Parathyroid adenoma (tissue), 2 donors: ENCODE results near the gene ATAD2B.

Experiments
- H2AFZ ChIP-seq: fragments of 300-600 bp; sonication (generic); one replicate; pipeline ENCODE4 v1.7.0; 2017; ENCODE audit warnings: antibody characterized with exemption, mild to moderate bottlenecking
- H3K27ac ChIP-seq: fragments of 300-600 bp; sonication (generic); one replicate; pipeline ENCODE4 v1.7.0; 2017
- H3K27me3 ChIP-seq: fragments of 300-600 bp; sonication (generic); one replicate; pipeline ENCODE4 v1.7.0; 2017; ENCODE audit warnings: low read length; ENCODE audit not compliant: control insufficient read depth, insufficient read depth
- H3K36me3 ChIP-seq: fragments of 300-600 bp; sonication (generic); one replicate; pipeline ENCODE4 v1.7.0; 2017; ENCODE audit warnings: low read length; ENCODE audit not compliant: control insufficient read depth, insufficient read depth
- H3K4me1 ChIP-seq: fragments of 300-600 bp; sonication (generic); one replicate; pipeline ENCODE4 v1.7.0; 2017; ENCODE audit warnings: control low read depth
- H3K4me2 ChIP-seq: fragments of 300-600 bp; sonication (generic); one replicate; pipeline ENCODE4 v1.7.0; 2017; ENCODE audit warnings: low read length
- H3K4me3 ChIP-seq: fragments of 300-600 bp; sonication (generic); one replicate; pipeline ENCODE4 v1.7.0; 2017; ENCODE audit warnings: low read depth, low read length
- H3K79me2 ChIP-seq: fragments of 300-600 bp; sonication (generic); one replicate; pipeline ENCODE4 v1.7.0; 2017; ENCODE audit warnings: control low read depth
- H3K9ac ChIP-seq: fragments of 300-600 bp; sonication (generic); one replicate; pipeline ENCODE4 v1.7.0; 2017; ENCODE audit warnings: mild to moderate bottlenecking
- H3K9me3 ChIP-seq: fragments of 300-600 bp; sonication (generic); one replicate; pipeline ENCODE4 v1.7.0; 2017; ENCODE audit warnings: low read length; ENCODE audit not compliant: control insufficient read depth
- CTCF ChIP-seq: fragments of 300-600 bp; sonication (generic); IDR thresholded peaks from one replicate; pipeline ENCODE4 v1.7.0; 2017; ENCODE audit warnings: antibody characterized with exemption, mild to moderate bottlenecking
- donor health status: primary hyperparathyroidism.

ATAD2B gene

DNA sequence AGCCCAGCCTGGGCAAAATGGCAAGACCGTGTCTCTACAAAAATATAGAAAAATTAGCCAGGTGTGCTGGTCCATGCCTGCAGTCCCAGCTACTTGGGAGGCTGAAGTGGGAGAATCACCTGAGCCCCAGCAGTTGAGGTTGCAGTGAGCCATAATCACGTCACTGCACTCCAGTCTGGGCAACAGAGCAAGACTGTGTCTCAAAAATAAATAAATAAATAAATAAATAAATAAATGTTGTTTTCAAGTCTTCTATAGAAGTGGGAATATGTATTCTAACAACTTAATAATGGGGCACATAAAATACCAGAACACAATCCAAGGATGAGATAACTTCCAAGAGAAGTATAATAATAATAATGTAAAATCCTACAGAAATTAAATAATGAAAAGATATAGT, 23.9 kb downstream of the ATAD2B start:
- no peak overlapping the region for H3K27ac ChIP-seq
- H2AFZ ChIP-seq, result no peak overlapping the region
- no peaks in the 10 kb centered on the region for H3K9me3 ChIP-seq
- H3K4me3 ChIP-seq, result no peak overlapping the region
- TF ChIP-seq CTCF, result no peak
- H3K79me2 ChIP-seq, result peaks cover 33% of the 10 kb centered on the region
- H3K36me3 ChIP-seq, result no peaks in the 10 kb centered on the region
- no peaks in the 10 kb centered on the region for H3K27me3 ChIP-seq
- peaks cover 4% of the 10 kb centered on the region for H3K4me1 ChIP-seq
- no peak overlapping the region for H3K9ac ChIP-seq
- H3K4me2 ChIP-seq, result no peak overlapping the region

DNA sequence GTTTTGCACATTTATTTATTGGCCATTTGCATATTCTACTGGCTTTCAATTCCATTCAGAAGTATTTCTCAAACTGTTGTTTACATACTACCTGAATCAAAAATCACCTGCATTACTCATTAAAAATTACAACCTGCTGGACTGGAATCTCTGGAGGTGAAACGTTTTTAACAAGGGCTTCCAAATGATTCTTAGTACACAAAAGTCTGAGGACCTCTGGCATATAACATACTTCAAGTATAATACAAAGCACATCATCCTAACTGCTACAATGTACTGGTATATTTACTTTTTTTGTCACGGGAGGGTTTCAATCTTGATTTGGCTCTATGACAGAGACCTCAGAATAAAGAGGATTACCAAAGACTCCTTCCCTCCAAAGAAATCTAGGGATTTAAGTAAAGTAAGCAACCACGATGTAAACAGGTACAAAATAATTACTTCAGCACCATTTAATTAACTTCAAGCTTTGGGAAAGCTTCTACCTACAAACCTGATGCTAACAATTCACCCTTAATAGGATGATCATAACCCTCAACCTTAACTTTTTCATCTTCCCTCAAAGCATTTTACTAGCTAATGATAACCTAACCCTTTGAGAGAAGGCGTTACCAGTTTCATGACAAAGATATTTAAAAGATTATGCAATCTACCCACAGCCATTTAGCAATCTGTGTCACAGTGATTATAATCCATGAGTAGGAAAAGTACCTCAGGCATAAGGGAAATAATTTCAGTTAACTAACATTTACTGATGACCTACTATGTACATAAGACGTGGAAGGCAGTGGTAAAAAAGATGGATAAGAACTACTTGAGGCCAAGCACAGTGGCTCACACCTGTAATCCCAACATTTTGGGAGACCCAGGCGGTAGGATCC, 24.7 kb downstream of the ATAD2B start:
- Histone ChIP-seq H3K9me3 (no peaks in the 10 kb centered on the region), H3K36me3 (no peaks in the 10 kb centered on the region), H3K27me3 (no peaks in the 10 kb centered on the region), H2AFZ (no peak overlapping the region), H3K4me1 (peaks cover 4% of the 10 kb centered on the region), H3K27ac (no peak overlapping the region), H3K4me2 (no peak overlapping the region), H3K9ac (no peak overlapping the region), H3K4me3 (no peak overlapping the region), H3K79me2 (peaks cover 35% of the 10 kb centered on the region)
- no peak for TF ChIP-seq CTCF

DNA sequence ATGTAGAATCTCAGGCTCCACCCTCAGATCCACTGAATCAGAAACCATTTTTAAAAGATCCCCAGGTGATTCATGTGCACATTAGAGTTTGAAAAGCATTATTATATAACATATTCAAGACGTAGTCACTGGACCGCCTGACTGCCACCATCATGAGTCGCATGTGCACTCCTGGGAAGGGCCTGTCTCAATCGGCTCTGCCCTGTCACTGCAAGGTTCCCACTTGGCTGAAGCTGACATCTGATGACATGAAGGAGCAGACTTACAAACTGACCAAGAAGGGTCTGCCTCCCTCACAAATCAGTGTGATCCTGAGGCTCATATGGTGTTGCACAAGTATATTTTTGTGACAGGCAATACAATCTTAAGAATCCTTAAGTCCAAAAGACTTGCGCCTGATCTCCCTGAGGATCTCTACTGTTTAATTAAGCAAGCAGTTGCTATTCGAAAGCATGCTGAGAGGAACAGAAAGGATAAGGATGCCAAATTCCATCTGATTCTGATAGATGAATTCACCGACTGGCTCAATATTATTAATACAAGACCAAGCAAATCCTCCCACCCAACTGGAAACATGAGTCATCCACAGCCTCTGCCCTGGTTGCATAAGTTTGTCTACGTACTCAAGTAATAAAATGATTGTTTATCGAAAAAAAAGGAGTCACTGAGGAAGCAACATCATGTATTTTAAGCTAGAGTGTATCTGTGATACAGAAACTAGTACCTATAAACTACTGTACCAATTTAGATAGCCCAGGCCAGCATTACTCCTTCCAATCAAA, 26.2 kb downstream of the ATAD2B start:
- Histone ChIP-seq H3K4me3 (no peak overlapping the region), H3K4me1 (peaks cover 4% of the 10 kb centered on the region), H3K36me3 (no peaks in the 10 kb centered on the region), H2AFZ (no peak overlapping the region), H3K9me3 (no peaks in the 10 kb centered on the region), H3K27me3 (no peaks in the 10 kb centered on the region), H3K4me2 (no peak overlapping the region), H3K79me2 (peaks cover 32% of the 10 kb centered on the region), H3K9ac (no peak overlapping the region), H3K27ac (no peak overlapping the region)
- no peak for TF ChIP-seq CTCF

DNA sequence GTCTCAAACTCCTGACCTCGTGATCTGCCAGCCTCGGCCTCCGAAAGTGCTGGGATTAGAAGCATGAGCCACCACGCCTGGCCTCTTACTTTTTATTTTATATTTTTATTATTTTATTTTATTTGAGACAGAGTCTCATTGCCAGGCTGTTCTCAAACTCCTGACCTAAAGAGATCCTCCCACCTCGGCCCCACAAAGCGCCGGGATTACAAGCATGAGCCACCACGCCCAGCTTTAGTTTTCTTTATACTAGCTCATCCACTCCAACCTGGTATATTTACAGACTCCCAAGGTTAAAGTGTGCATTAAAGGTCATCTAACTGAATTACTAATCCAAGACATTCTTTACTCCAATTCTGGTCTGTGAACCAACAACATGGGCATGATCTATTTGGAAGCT, 26.8 kb downstream of the ATAD2B start:
- Histone ChIP-seq H3K27me3 (no peaks in the 10 kb centered on the region), H3K4me2 (no peak overlapping the region), H2AFZ (no peak overlapping the region), H3K4me3 (no peak overlapping the region), H3K36me3 (no peaks in the 10 kb centered on the region), H3K4me1 (peaks cover 4% of the 10 kb centered on the region), H3K9me3 (no peaks in the 10 kb centered on the region), H3K27ac (no peak overlapping the region), H3K79me2 (peaks cover 30% of the 10 kb centered on the region), H3K9ac (no peak overlapping the region)
- TF ChIP-seq CTCF, result no peak
